ENCODE results near the gene ABR. TPM values are rescaled to one million over a fixed set of nuclear protein-coding genes. Genes with fewer than 3 reads are reported as not detected.

The ABR gene
- total RNA-seq, 1 donor from 2014 or later, result 63.6 TPM

DNA sequence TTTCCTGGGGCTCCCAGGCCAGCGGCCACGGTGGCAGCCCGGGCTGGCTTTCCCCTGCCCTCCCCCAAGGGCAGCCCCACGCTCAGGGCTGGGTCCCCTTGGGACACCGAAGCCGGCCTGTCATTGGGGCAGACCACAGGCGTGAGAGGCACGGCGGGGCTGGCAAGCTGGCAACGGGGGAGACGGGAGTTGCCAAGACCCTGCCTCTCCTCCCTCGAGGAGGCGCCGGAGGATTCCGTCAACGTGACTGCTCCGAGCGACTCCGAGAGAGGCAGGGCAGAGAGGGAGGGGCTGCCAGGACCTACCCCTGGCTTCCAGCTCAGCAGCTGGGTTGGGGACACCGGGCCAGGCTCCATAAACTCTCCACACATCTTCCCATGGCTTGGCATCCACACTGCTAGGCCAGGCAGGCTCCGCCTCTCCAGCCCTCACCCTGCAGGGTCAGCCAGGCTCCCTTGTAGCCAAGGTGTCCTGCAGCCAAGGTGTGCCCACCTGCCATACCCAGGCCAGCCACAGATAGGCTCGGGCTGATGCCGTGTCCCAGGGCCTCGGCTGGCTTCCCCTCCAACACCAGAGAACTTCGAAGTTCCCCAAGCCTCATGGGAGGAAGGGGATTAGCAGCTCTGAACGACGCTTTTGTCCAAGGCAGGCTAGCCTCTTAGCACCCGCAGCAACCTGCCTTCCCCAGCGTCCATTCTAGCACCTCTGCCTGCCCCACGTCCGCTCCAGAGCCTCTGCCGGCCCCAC is 157.3 kb downstream of the ABR start:
- Mint-ChIP-seq H3K9me3 (no peaks in the 10 kb centered on the region), H3K27ac (no peak overlapping the region), H3K27me3 (no peaks in the 10 kb centered on the region), H3K4me1 (ENCODE audit: unreplicated experiment) (peaks cover 16% of the 10 kb centered on the region), H3K4me3 (no peak overlapping the region), H3K36me3 (peaks cover 5% of the 10 kb centered on the region)
- TF ChIP-seq, protein P1, sequence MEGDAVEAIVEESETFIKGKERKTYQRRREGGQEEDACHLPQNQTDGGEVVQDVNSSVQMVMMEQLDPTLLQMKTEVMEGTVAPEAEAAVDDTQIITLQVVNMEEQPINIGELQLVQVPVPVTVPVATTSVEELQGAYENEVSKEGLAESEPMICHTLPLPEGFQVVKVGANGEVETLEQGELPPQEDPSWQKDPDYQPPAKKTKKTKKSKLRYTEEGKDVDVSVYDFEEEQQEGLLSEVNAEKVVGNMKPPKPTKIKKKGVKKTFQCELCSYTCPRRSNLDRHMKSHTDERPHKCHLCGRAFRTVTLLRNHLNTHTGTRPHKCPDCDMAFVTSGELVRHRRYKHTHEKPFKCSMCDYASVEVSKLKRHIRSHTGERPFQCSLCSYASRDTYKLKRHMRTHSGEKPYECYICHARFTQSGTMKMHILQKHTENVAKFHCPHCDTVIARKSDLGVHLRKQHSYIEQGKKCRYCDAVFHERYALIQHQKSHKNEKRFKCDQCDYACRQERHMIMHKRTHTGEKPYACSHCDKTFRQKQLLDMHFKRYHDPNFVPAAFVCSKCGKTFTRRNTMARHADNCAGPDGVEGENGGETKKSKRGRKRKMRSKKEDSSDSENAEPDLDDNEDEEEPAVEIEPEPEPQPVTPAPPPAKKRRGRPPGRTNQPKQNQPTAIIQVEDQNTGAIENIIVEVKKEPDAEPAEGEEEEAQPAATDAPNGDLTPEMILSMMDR (conservative IDR thresholded peaks at IDR 0.05), result no peak
- DNase-seq (ENCODE audit: extremely low spot score, unreplicated experiment), result no peak

DNA sequence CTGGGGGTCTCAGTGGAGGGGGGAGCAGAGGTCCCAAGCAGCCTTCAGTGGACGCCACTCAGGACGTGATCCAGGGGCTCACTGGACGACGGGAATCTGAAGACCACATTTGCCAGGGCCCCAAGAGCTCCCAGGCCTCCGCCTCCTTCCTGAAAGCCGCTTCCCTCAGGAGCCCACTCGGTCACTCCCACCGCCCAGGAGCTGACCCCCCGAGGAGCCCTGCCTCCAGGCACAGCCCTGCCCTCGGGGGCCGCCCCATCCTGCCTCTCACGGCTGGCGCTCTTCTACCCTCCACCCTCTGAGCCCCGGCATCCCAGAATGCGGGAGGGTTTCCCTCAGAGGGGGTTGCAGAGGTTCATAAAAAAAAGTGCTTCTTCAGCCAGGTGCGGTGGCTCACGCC is 158.6 kb downstream of the ABR start:
- no peak overlapping the region for H3K4me3 Mint-ChIP-seq
- DNase-seq (ENCODE audit: extremely low spot score, unreplicated experiment), result no peak
- peaks cover 5% of the 10 kb centered on the region for H3K36me3 Mint-ChIP-seq
- peaks cover 16% of the 10 kb centered on the region for H3K4me1 Mint-ChIP-seq (ENCODE audit: unreplicated experiment)
- no peaks in the 10 kb centered on the region for H3K27me3 Mint-ChIP-seq
- no peak overlapping the region for H3K27ac Mint-ChIP-seq
- no peaks in the 10 kb centered on the region for H3K9me3 Mint-ChIP-seq
- TF ChIP-seq, protein P1 (conservative IDR thresholded peaks at IDR 0.05), result no peak

DNA sequence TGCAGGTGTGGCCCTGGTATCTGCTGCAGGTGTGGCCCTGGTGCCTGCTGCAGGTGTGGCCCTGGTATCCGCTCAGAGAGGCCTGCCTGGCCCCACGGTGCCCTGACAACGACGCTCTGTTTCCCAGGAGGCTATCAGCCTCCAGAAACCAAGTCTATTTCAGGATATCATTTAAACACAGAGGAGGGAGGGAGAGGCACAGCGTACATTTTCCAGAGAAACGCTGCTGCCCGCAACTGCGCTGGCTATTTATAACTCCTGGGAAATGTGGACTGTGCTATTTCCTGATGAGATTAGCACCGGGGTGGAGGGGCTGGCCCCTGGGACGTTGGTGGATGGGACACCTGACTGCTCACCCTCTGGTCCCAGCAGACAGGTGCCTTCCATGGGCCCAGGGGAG is 160.3 kb downstream of the ABR start:
- Mint-ChIP-seq H3K4me3 (no peak overlapping the region), H3K36me3 (no peaks in the 10 kb centered on the region), H3K27me3 (no peaks in the 10 kb centered on the region), H3K9me3 (no peaks in the 10 kb centered on the region), H3K4me1 (ENCODE audit: unreplicated experiment) (peaks cover 8% of the 10 kb centered on the region), H3K27ac (peak overlapping the region; percentile 53)
- DNase-seq (ENCODE audit: extremely low spot score, unreplicated experiment), result no peak
- TF ChIP-seq, protein P1 (conservative IDR thresholded peaks at IDR 0.05), result no peak

DNA sequence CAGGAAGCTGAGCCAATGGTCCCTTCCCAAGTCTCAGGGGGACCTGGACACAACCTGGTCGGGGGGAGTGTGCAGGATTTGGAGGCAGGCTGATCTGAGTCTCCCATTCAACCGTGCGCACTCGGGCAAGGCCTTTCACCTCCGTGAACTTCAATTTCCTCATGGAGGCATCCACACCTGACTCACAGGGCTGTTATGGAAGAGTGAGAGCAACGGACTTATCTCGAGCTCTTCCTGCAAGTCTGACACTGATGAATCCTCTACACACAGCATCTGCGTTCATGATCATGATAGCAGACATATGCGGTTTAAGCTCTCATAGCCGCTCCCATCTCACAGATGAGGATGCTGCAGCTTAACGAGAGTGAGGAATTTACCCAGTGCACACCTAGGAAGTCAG is 161.2 kb downstream of the ABR start:
- Mint-ChIP-seq H3K4me3 (no peak overlapping the region), H3K27me3 (no peaks in the 10 kb centered on the region), H3K27ac (no peak overlapping the region), H3K36me3 (no peaks in the 10 kb centered on the region), H3K4me1 (ENCODE audit: unreplicated experiment) (peaks cover 8% of the 10 kb centered on the region), H3K9me3 (no peaks in the 10 kb centered on the region)
- TF ChIP-seq, protein P1 (conservative IDR thresholded peaks at IDR 0.05), result no peak
- no peak for DNase-seq (ENCODE audit: extremely low spot score, unreplicated experiment)

DNA sequence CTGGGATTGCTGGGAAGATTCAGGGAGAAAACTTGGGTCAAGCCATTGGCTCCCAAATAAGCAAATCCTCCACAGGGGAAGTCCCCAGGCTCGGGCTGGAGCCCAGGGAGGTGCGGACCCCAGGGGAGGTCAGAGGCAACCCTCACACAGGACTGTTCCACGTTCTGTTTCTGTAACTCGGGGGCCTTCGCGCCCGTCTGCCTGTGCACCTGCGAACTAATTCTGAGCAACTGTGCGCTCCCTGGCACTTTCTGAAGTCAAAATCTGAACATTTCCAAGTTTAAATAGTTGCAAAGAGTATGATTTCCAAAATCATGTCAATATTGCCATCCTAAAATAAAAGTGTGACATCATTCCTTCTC is 166.1 kb downstream of the ABR start:
- Mint-ChIP-seq H3K27ac (no peak overlapping the region), H3K36me3 (no peaks in the 10 kb centered on the region), H3K4me1 (ENCODE audit: unreplicated experiment) (no peaks in the 10 kb centered on the region), H3K9me3 (no peaks in the 10 kb centered on the region), H3K4me3 (no peak overlapping the region), H3K27me3 (no peaks in the 10 kb centered on the region)
- TF ChIP-seq, protein P1 (conservative IDR thresholded peaks at IDR 0.05), result no peak
- DNase-seq (ENCODE audit: extremely low spot score, unreplicated experiment), result no peak

Data from type B pancreatic cell (in vitro differentiated cells).